ENCODE measurements around the gene NEGR1. TPM values are rescaled to one million over a fixed set of nuclear protein-coding genes. Genes with fewer than 3 reads are reported as not detected.

Gene NEGR1
- total RNA-seq, 1 experiment from 2014 or later, result 0.05 TPM

- BruUV-seq (replicated peaks), result no TSS peak
- ChIA-PET RAD21 (ENCODE audit: low non-redundant PET in 1 of 2, low total read pairs in 2 of 2, uncharacterized antibody in 2 of 2, unreplicated experiment in 2 of 2) (no interaction called here), CTCF (no interaction called here), POLR2A (no interaction called here)
- Histone ChIP-seq H3K79me2 (ENCODE audit: insufficient read depth, low read length) (no peaks in the 10 kb centered on the region), H3K9ac (ENCODE audit: low read length) (no peak overlapping the region), H3K4me3 (replicated peaks in 1 of 2; ENCODE audit: low read depth in 1 of 2, low read length in 2 of 2) (no peak overlapping the region), H4K20me1 (ENCODE audit: insufficient read depth) (no peaks in the 10 kb centered on the region), H3K9me2 (ENCODE audit: insufficient read depth) (no peaks in the 10 kb centered on the region), H3K4me2 (ENCODE audit: low read length) (no peak overlapping the region), H3K27ac (ENCODE audit: low read depth, low read length) (no peak overlapping the region), H3K36me3 (ENCODE audit: control insufficient read depth in 1 of 2, insufficient read depth in 2 of 2, low read length in 2 of 2) (no peaks in the 10 kb centered on the region), H3K27me3 (ENCODE audit: insufficient read depth, low read length) (no peaks in the 10 kb centered on the region), H3K4me1 (ENCODE audit: control insufficient read depth in 1 of 2, insufficient read depth in 2 of 2, low read length in 2 of 2) (no peaks in the 10 kb centered on the region), H3K9me3 (ENCODE audit: control insufficient read depth in 1 of 2, insufficient read depth in 1 of 2, low read depth in 1 of 2, low read length in 2 of 2) (peaks cover 0 to 5% of the 10 kb centered on the region in 2 experiments; a peak in 1 of 4 replicates), H2AFZ (ENCODE audit: low read depth, low read length, poor library complexity, severe bottlenecking) (no peak overlapping the region)
- no peak for TF ChIP-seq TCF7L2 (IDR thresholded peaks at IDR 0.05; ENCODE audit: borderline replicate concordance, extremely low read depth, insufficient read depth, insufficient read length)
- no peak for TF ChIP-seq CTCF (IDR thresholded peaks at IDR 0.05 in 2 of 3, conservative IDR thresholded peaks at IDR 0.05 in 1 of 3; ENCODE audit: borderline replicate concordance in 1 of 3, insufficient read depth in 1 of 3, low read depth in 2 of 3, low read length in 2 of 3)
- intact Hi-C loops (cut with micrococcal nuclease), result no loop called here
- DNase-seq (ENCODE audit: low read depth, low spot score) (no peak), ATAC-seq (no peak)
Observed at GRCh38 chr1:71561206-71561605, 721.1 kb downstream of the NEGR1 start.

DNA sequence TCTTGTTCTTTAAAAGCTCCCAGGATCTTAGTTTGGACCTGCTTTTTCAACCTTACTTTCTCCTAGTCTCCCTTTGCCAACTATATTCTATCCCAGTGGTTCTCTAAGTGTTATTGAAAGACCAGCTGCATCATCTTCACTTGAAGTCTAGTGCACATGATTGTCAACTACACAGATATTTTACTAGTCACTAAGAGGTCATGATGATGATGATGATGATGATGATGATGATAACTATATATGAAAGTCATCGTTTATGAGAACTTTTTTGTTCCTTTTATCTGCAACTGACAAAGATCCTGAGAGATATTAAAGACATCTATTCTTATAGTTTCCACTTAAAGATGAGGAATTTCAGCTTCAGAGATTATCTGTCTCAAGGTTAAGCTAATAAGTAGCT, 722.5 kb downstream of the NEGR1 start:
- ChIA-PET RAD21 (ENCODE audit: low non-redundant PET in 1 of 2, low total read pairs in 2 of 2, uncharacterized antibody in 2 of 2, unreplicated experiment in 2 of 2) (no interaction called here), CTCF (no interaction called here), POLR2A (no interaction called here)
- no peak overlapping the region for H3K4me3 ChIP-seq (replicated peaks in 1 of 2; ENCODE audit: low read depth in 1 of 2, low read length in 2 of 2)
- no peaks in the 10 kb centered on the region for H3K79me2 ChIP-seq (ENCODE audit: insufficient read depth, low read length)
- H3K36me3 ChIP-seq (ENCODE audit: control insufficient read depth in 1 of 2, insufficient read depth in 2 of 2, low read length in 2 of 2), result no peaks in the 10 kb centered on the region
- no peak for DNase-seq (ENCODE audit: low read depth, low spot score)
- H2AFZ ChIP-seq (ENCODE audit: low read depth, low read length, poor library complexity, severe bottlenecking), result no peak overlapping the region
- intact Hi-C loops (cut with micrococcal nuclease), result no loop called here
- H4K20me1 ChIP-seq (ENCODE audit: insufficient read depth), result no peaks in the 10 kb centered on the region
- H3K9ac ChIP-seq (ENCODE audit: low read length), result no peak overlapping the region
- H3K27ac ChIP-seq (ENCODE audit: low read depth, low read length), result no peak overlapping the region
- H3K4me1 ChIP-seq (ENCODE audit: control insufficient read depth in 1 of 2, insufficient read depth in 2 of 2, low read length in 2 of 2), result no peaks in the 10 kb centered on the region
- ATAC-seq, result no peak
- no peak overlapping the region for H3K4me2 ChIP-seq (ENCODE audit: low read length)
- BruUV-seq (replicated peaks), result no TSS peak
- no peaks in the 10 kb centered on the region for H3K27me3 ChIP-seq (ENCODE audit: insufficient read depth, low read length)
- H3K9me3 ChIP-seq (ENCODE audit: control insufficient read depth in 1 of 2, insufficient read depth in 1 of 2, low read depth in 1 of 2, low read length in 2 of 2), result peaks cover 0 to 5% of the 10 kb centered on the region in 2 experiments; a peak in 1 of 4 replicates
- no peaks in the 10 kb centered on the region for H3K9me2 ChIP-seq (ENCODE audit: insufficient read depth)
- TF ChIP-seq EZH2phosphoT487 (IDR thresholded peaks at IDR 0.05; ENCODE audit: borderline replicate concordance), result no peak
- no peak for TF ChIP-seq ZNF274 (IDR thresholded peaks at IDR 0.05; ENCODE audit: low read depth, low read length)
- no peak for TF ChIP-seq CEBPB (IDR thresholded peaks at IDR 0.05; ENCODE audit: low read depth)
- TF ChIP-seq SIN3A (IDR thresholded peaks at IDR 0.05; ENCODE audit: low read depth), result no peak
- TF ChIP-seq ELF1 (IDR thresholded peaks at IDR 0.05; ENCODE audit: borderline replicate concordance, low read depth), result no peak
- TF ChIP-seq EZH2 (IDR thresholded peaks at IDR 0.05), result no peak
- TF ChIP-seq CTCF (IDR thresholded peaks at IDR 0.05 in 2 of 3, conservative IDR thresholded peaks at IDR 0.05 in 1 of 3; ENCODE audit: borderline replicate concordance in 1 of 3, insufficient read depth in 1 of 3, low read depth in 2 of 3, low read length in 2 of 3), result no peak
- TF ChIP-seq, protein P1, sequence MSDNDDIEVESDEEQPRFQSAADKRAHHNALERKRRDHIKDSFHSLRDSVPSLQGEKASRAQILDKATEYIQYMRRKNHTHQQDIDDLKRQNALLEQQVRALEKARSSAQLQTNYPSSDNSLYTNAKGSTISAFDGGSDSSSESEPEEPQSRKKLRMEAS (IDR thresholded peaks at IDR 0.05), result no peak
- no peak for TF ChIP-seq RAD21 (IDR thresholded peaks at IDR 0.05; ENCODE audit: low read depth)
- TF ChIP-seq SP1 (IDR thresholded peaks at IDR 0.05; ENCODE audit: low read depth), result no peak
- no peak for TF ChIP-seq CBX3 (IDR thresholded peaks at IDR 0.05; ENCODE audit: low read depth)
- no peak for TF ChIP-seq TCF7L2 (IDR thresholded peaks at IDR 0.05; ENCODE audit: borderline replicate concordance, extremely low read depth, insufficient read depth, insufficient read length)
